ENCODE data around the gene AMFR. TPM values are rescaled to one million over a fixed set of nuclear protein-coding genes. Genes with fewer than 3 reads are reported as not detected.

The AMFR gene
- total RNA-seq, 1 experiment from 2014 or later, result 66.3 TPM

- ATAC-seq, result no peak
- H3K9ac ChIP-seq (ENCODE audit: low read length), result no peak overlapping the region
- no peak overlapping the region for H2AFZ ChIP-seq (ENCODE audit: low read depth, low read length, poor library complexity, severe bottlenecking)
- no TSS peak for BruUV-seq (replicated peaks)
- intact Hi-C loops (cut with micrococcal nuclease), result loop anchor here (10.0 kb wide), 1 partner anchor 367 kb away; no protein-coding TSS in a partner anchor
- no peak overlapping the region for H3K4me2 ChIP-seq (ENCODE audit: low read length)
- H3K27ac ChIP-seq (ENCODE audit: low read depth, low read length), result no peak overlapping the region
- H3K79me2 ChIP-seq (ENCODE audit: insufficient read depth, low read length), result no peaks in the 10 kb centered on the region
- no peaks in the 10 kb centered on the region for H3K36me3 ChIP-seq (ENCODE audit: control insufficient read depth in 1 of 2, insufficient read depth in 2 of 2, low read length in 2 of 2)
- no peaks in the 10 kb centered on the region for H3K9me2 ChIP-seq (ENCODE audit: insufficient read depth)
- DNase-seq (ENCODE audit: low read depth, low spot score), result no peak
- H3K4me3 ChIP-seq (replicated peaks in 1 of 2; ENCODE audit: low read depth in 1 of 2, low read length in 2 of 2), result no peak overlapping the region
- ChIA-PET RAD21 (ENCODE audit: low non-redundant PET in 1 of 2, low total read pairs in 2 of 2, uncharacterized antibody in 2 of 2, unreplicated experiment in 2 of 2) (no interaction called here), CTCF (no interaction called here), POLR2A (no interaction called here)
- peaks cover 1 to 6% of the 10 kb centered on the region in 2 experiments; a peak in 3 of 4 replicates for H3K4me1 ChIP-seq (ENCODE audit: control insufficient read depth in 1 of 2, insufficient read depth in 2 of 2, low read length in 2 of 2)
- H3K27me3 ChIP-seq (ENCODE audit: insufficient read depth, low read length), result no peaks in the 10 kb centered on the region
- no peak for TF ChIP-seq ELF1 (IDR thresholded peaks at IDR 0.05; ENCODE audit: borderline replicate concordance, low read depth)
- no peaks in the 10 kb centered on the region for H3K9me3 ChIP-seq (ENCODE audit: control insufficient read depth in 1 of 2, insufficient read depth in 1 of 2, low read depth in 1 of 2, low read length in 2 of 2)
- no peaks in the 10 kb centered on the region for H4K20me1 ChIP-seq (ENCODE audit: insufficient read depth)
Measured at GRCh38 chr16:56337858-56338325, 87.5 kb downstream of the AMFR start.

- Histone ChIP-seq H3K4me2 (ENCODE audit: low read length) (no peak overlapping the region), H3K27ac (ENCODE audit: low read depth, low read length) (no peak overlapping the region), H3K4me3 (replicated peaks in 1 of 2; ENCODE audit: low read depth in 1 of 2, low read length in 2 of 2) (no peak overlapping the region), H4K20me1 (ENCODE audit: insufficient read depth) (no peaks in the 10 kb centered on the region), H3K36me3 (ENCODE audit: control insufficient read depth in 1 of 2, insufficient read depth in 2 of 2, low read length in 2 of 2) (no peaks in the 10 kb centered on the region), H3K9ac (ENCODE audit: low read length) (no peak overlapping the region), H3K79me2 (ENCODE audit: insufficient read depth, low read length) (no peaks in the 10 kb centered on the region), H3K9me2 (ENCODE audit: insufficient read depth) (no peaks in the 10 kb centered on the region), H3K4me1 (ENCODE audit: control insufficient read depth in 1 of 2, insufficient read depth in 2 of 2, low read length in 2 of 2) (peaks cover 3 to 11% of the 10 kb centered on the region in 2 experiments; a peak in 3 of 4 replicates), H3K9me3 (ENCODE audit: control insufficient read depth in 1 of 2, insufficient read depth in 1 of 2, low read depth in 1 of 2, low read length in 2 of 2) (no peaks in the 10 kb centered on the region), H2AFZ (ENCODE audit: low read depth, low read length, poor library complexity, severe bottlenecking) (no peak overlapping the region), H3K27me3 (ENCODE audit: insufficient read depth, low read length) (no peaks in the 10 kb centered on the region)
- ATAC-seq, result no peak
- intact Hi-C loops (cut with micrococcal nuclease), result loop anchor here (10.0 kb wide), 1 partner anchor 368 kb away; no protein-coding TSS in a partner anchor
- TF ChIP-seq ATF3 (IDR thresholded peaks at IDR 0.05), result no peak
- BruUV-seq (replicated peaks), result no TSS peak
- CTCF ChIA-PET, result no interaction called here
- RAD21 ChIA-PET (ENCODE audit: low non-redundant PET in 1 of 2, low total read pairs in 2 of 2, uncharacterized antibody in 2 of 2, unreplicated experiment in 2 of 2), result no interaction called here
- DNase-seq (ENCODE audit: low read depth, low spot score), result no peak
- POLR2A ChIA-PET, result no interaction called here
Measured at GRCh38 chr16:56337131-56337857, 88.1 kb downstream of the AMFR start.

Measured in HCT116 (cell line).